HL-60 (cell line): ENCODE measurements around the gene ANXA10.

Source experiments
- GABPA ChIP-seq: IDR thresholded peaks from 2 replicates; pipeline ENCODE4 v1.6.1; 2012; ENCODE audit warnings: low read depth
- POLR2AphosphoS5 ChIP-seq: IDR thresholded peaks from 2 replicates; pipeline ENCODE4 v1.6.1; 2012; ENCODE audit warnings: low read depth
- SPI1 ChIP-seq: IDR thresholded peaks from 2 replicates; pipeline ENCODE4 v1.6.1; 2012; ENCODE audit warnings: low read depth, mild to moderate bottlenecking, borderline replicate concordance
- TF ChIP-seq, protein P1 (sequence below): IDR thresholded peaks from one replicate; pipeline ENCODE4 v1.5.1; 2011; ENCODE audit warnings: low read length, control low read depth, inconsistent platforms; ENCODE audit not compliant: insufficient read depth
- TF ChIP-seq, protein P2 (sequence below): IDR thresholded peaks from 2 replicates; pipeline ENCODE4 v1.6.1; 2012; ENCODE audit warnings: low read depth; ENCODE audit not compliant: insufficient replicate concordance

DNA sequence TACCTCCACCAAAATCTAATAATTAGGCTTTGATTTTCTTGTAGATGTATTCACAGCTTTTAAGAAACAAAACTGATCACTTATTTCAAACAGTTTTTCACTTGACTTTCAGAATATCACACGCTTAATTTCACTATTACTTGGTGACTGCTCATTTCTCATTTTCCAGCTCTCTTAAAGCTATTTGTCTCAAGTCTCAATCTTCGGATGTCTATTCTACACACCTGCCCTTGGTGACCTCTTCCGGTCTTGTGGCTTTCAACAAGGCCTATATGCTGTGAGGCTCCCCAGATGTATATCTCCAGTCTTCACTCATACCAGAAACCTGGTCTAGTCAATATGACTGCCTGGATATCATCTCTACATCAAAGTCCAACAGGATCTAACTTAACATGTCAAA lies 34.9 kb upstream of the ANXA10 start:
- TF ChIP-seq, protein P1, sequence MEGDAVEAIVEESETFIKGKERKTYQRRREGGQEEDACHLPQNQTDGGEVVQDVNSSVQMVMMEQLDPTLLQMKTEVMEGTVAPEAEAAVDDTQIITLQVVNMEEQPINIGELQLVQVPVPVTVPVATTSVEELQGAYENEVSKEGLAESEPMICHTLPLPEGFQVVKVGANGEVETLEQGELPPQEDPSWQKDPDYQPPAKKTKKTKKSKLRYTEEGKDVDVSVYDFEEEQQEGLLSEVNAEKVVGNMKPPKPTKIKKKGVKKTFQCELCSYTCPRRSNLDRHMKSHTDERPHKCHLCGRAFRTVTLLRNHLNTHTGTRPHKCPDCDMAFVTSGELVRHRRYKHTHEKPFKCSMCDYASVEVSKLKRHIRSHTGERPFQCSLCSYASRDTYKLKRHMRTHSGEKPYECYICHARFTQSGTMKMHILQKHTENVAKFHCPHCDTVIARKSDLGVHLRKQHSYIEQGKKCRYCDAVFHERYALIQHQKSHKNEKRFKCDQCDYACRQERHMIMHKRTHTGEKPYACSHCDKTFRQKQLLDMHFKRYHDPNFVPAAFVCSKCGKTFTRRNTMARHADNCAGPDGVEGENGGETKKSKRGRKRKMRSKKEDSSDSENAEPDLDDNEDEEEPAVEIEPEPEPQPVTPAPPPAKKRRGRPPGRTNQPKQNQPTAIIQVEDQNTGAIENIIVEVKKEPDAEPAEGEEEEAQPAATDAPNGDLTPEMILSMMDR = no peak
- no peak for TF ChIP-seq GABPA
- TF ChIP-seq, protein P2, sequence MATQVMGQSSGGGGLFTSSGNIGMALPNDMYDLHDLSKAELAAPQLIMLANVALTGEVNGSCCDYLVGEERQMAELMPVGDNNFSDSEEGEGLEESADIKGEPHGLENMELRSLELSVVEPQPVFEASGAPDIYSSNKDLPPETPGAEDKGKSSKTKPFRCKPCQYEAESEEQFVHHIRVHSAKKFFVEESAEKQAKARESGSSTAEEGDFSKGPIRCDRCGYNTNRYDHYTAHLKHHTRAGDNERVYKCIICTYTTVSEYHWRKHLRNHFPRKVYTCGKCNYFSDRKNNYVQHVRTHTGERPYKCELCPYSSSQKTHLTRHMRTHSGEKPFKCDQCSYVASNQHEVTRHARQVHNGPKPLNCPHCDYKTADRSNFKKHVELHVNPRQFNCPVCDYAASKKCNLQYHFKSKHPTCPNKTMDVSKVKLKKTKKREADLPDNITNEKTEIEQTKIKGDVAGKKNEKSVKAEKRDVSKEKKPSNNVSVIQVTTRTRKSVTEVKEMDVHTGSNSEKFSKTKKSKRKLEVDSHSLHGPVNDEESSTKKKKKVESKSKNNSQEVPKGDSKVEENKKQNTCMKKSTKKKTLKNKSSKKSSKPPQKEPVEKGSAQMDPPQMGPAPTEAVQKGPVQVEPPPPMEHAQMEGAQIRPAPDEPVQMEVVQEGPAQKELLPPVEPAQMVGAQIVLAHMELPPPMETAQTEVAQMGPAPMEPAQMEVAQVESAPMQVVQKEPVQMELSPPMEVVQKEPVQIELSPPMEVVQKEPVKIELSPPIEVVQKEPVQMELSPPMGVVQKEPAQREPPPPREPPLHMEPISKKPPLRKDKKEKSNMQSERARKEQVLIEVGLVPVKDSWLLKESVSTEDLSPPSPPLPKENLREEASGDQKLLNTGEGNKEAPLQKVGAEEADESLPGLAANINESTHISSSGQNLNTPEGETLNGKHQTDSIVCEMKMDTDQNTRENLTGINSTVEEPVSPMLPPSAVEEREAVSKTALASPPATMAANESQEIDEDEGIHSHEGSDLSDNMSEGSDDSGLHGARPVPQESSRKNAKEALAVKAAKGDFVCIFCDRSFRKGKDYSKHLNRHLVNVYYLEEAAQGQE = no peak
- no peak for TF ChIP-seq POLR2AphosphoS5
- no peak for TF ChIP-seq SPI1
